Smooth muscle cell (in vitro differentiated cells): ENCODE measurements around the gene GPC3. TPM values are rescaled to one million over a fixed set of nuclear protein-coding genes. Genes with fewer than 3 reads are reported as not detected.
A peak's percentile ranks its signal among the peaks of the same experiment; 100 is the strongest.

Experiments
- DNase-seq: peaks from one replicate; lab custom pipeline; 2025; ENCODE audit not compliant: unreplicated experiment; lab: John Stamatoyannopoulos, UW
- H2AFZ ChIP-seq: fragments of 200-600 bp; sonication (generic); 2 replicates; pipeline ENCODE4 v1.6.0; 2016; ENCODE audit warnings: antibody characterized with exemption, low read depth, mild to moderate bottlenecking
- H3F3A ChIP-seq: fragments of 200-600 bp; sonication (generic); 2 replicates; pipeline ENCODE4 v1.6.0; 2017; ENCODE audit warnings: antibody characterized with exemption, low read depth
- H3K27ac ChIP-seq: fragments of 200-600 bp; sonication (generic); 2 replicates; pipeline ENCODE4 v1.5.1; 2016; ENCODE audit warnings: low read depth, mild to moderate bottlenecking
- H3K27me3 ChIP-seq: fragments of 200-600 bp; sonication (generic); 2 replicates; pipeline ENCODE4 v1.6.1; 2016; ENCODE audit warnings: low read depth, mild to moderate bottlenecking
- H3K36me3 ChIP-seq: fragments of 200-600 bp; sonication (generic); 2 replicates; pipeline ENCODE4 v1.5.1; 2016; ENCODE audit warnings: low read depth
- H3K4me1 ChIP-seq: fragments of 200-600 bp; sonication (generic); 2 replicates; pipeline ENCODE4 v1.5.1; 2016; ENCODE audit warnings: low read depth
- H3K4me2 ChIP-seq: fragments of 200-600 bp; sonication (generic); 2 replicates; pipeline ENCODE4 v1.6.0; 2016; ENCODE audit warnings: mild to moderate bottlenecking
- H3K4me3 ChIP-seq: fragments of 200-600 bp; sonication (generic); 2 replicates; pipeline ENCODE4 v1.5.1; 2016; ENCODE audit warnings: mild to moderate bottlenecking
- H3K79me2 ChIP-seq: fragments of 200-600 bp; sonication (generic); 2 replicates; pipeline ENCODE4 v1.6.0; 2016; ENCODE audit warnings: low read depth, mild to moderate bottlenecking
- H3K9ac ChIP-seq: fragments of 200-600 bp; sonication (generic); 2 replicates; pipeline ENCODE4 v1.6.0; 2016; ENCODE audit warnings: low read depth
- H3K9me3 ChIP-seq: fragments of 200-600 bp; sonication (generic); replicated peaks from 2 replicates; pipeline ENCODE4 v1.5.1; 2016; ENCODE audit warnings: low read depth
- H4K20me1 ChIP-seq: fragments of 200-600 bp; sonication (generic); 2 replicates; pipeline ENCODE4 v1.6.0; 2016; ENCODE audit warnings: low read depth
- CTCF ChIP-seq: fragments of 200-600 bp; sonication (generic); IDR thresholded peaks from 2 replicates; pipeline ENCODE4 v1.5.1; 2017; ENCODE audit warnings: borderline replicate concordance, mild to moderate bottlenecking, antibody characterized with exemption; ENCODE audit not compliant: insufficient read depth, poor library complexity, severe bottlenecking
- WGBS: methylation state at CpG from one replicate; pipeline ENCODE4 v1.1.7; 2016; ENCODE audit warnings: low lambda C conversion rate; 5-methylcytosine and 5-hydroxymethylcytosine counted together
- polyA plus RNA-seq: library from polyadenylated mRNA; unstranded; fragments of >200 nt; fragmentation: Nextera tagmentation; extraction: Ambion mirVana; gene quantifications from 2 replicates; pipeline ENCODE4 v1.2.1, GENCODE V29; 2016
- total RNA-seq: library from RNA; depleted of rRNA; stranded (reverse); fragments of >200 nt; gene quantifications from 2 replicates; pipeline ENCODE4 v1.2.3, GENCODE V29; 2014

Gene GPC3
- total and polyA plus RNA-seq, 2 experiments from 2014 or later: 120 to 191 TPM

- Histone ChIP-seq H3F3A (no peaks in the 10 kb centered on the region), H3K27ac (no peak overlapping the region), H3K4me3 (no peak overlapping the region), H3K9ac (no peak overlapping the region), H3K9me3 (no peaks in the 10 kb centered on the region), H4K20me1 (no peaks in the 10 kb centered on the region), H3K4me1 (no peaks in the 10 kb centered on the region), H3K79me2 (no peaks in the 10 kb centered on the region), H3K36me3 (no peaks in the 10 kb centered on the region), H3K4me2 (no peak overlapping the region), H3K27me3 (no peaks in the 10 kb centered on the region), H2AFZ (no peak overlapping the region)
- TF ChIP-seq CTCF: no peak
- DNase-seq: no peak
- WGBS: 76% methylated on average over 1 of the region's 1 CpG
Measured at GRCh38 chrX:133676344-133677122, 308.9 kb downstream of the GPC3 start.

GRCh38 chrX:133674726-133675470 lies 310.5 kb downstream of the GPC3 start:
- Histone ChIP-seq H4K20me1 (no peaks in the 10 kb centered on the region), H3K9ac (no peak overlapping the region), H3K36me3 (no peaks in the 10 kb centered on the region), H3K27ac (peak overlapping the region; percentile 24), H3K27me3 (no peaks in the 10 kb centered on the region), H3K4me3 (no peak overlapping the region), H3K4me2 (no peak overlapping the region), H3K9me3 (no peaks in the 10 kb centered on the region), H3K79me2 (no peaks in the 10 kb centered on the region), H3K4me1 (no peaks in the 10 kb centered on the region), H3F3A (no peaks in the 10 kb centered on the region), H2AFZ (no peak overlapping the region)
- 38% methylated on average over 6 of the region's 6 CpGs for WGBS
- TF ChIP-seq CTCF: no peak
- DNase-seq: no peak

DNA sequence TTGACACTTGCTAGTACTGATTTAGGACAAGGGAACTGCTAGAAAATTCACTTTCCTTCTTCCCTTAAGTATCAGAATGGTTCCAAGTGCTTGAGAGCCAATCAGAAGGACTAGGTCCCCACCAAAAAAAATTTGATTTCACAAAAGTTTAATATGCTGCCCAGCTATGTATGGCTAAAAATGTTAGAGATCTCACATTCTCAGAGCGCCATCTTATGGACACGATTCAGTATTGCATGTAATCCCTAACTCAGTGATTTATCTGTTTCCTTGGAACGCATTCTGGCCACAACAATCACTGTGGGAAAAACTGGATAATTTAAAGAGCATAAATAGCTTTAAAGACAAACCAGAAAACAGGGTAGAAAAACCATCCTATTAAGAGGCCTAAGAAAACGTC lies 315.0 kb downstream of the GPC3 start:
- H3K27ac ChIP-seq: no peak overlapping the region
- WGBS: 12% methylated on average over 4 of the region's 4 CpGs
- no peaks in the 10 kb centered on the region for H3K27me3 ChIP-seq
- no peaks in the 10 kb centered on the region for H4K20me1 ChIP-seq
- H3K4me2 ChIP-seq: no peak overlapping the region
- no peaks in the 10 kb centered on the region for H3K79me2 ChIP-seq
- H3K9ac ChIP-seq: no peak overlapping the region
- H2AFZ ChIP-seq: no peak overlapping the region
- H3K4me1 ChIP-seq: no peaks in the 10 kb centered on the region
- TF ChIP-seq CTCF: peak; percentile 62
- no peak overlapping the region for H3K4me3 ChIP-seq
- no peaks in the 10 kb centered on the region for H3F3A ChIP-seq
- DNase-seq: no peak
- no peaks in the 10 kb centered on the region for H3K9me3 ChIP-seq
- no peaks in the 10 kb centered on the region for H3K36me3 ChIP-seq
